Measurements from ENCODE around the gene ADGRB2. TPM values are rescaled to one million over a fixed set of nuclear protein-coding genes. Genes with fewer than 3 reads are reported as not detected.

Gene ADGRB2
- total RNA-seq, 1 experiment from 2014 or later, result 1.1 TPM

DNA sequence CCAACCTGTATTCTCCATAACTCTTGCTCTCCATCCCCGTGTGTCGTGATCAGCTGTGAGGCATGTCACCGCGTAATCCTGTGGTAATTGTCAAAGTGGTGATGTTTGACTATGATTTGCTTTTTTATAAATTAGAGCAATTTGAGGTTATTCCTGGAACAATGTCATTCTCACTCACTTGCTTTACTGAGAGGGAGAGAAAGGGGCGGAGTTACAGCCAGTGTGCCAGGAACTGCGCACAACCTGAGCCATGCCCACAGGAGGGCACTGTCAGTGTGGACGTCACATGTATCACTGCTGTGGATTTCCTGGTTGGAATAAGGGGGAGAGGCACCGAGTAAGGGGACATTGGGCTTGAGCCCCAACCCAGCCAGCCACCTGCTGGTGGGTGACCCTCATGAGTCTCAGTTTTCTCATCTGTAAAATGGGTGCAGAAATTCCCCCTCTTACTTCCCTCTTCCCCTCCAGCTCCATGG is 6.9 kb downstream of the ADGRB2 start:
- no peaks in the 10 kb centered on the region for H3K36me3 ChIP-seq
- no peaks in the 10 kb centered on the region for H3K9me3 ChIP-seq (replicated peaks)
- peaks cover 49% of the 10 kb centered on the region for H3K4me1 ChIP-seq
- no peak overlapping the region for H3K4me3 ChIP-seq
- H3K27me3 ChIP-seq, result no peaks in the 10 kb centered on the region; the same call in 1 of the 2 replicates
- no peak for DNase-seq
- no peak overlapping the region for H3K27ac ChIP-seq

DNA sequence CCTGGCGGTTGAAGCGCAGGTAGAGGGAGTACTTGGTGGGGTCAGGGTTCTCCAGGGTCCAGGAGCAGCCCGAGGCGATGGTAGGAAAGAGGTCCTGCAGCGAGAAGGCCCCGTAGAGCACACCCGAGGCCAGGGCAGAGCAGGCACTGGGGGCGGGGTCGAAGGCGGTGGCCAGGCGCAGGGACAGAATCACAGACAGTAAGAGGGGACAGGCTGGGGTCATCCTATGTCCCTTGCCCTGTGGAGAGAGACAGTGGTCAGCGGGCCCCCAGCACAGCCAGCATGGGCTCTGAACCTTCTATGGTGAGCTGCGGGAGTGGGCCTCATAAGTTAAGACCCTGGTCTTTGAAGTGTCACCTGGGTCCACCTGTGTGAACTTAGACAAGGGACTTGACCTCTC is 7.6 kb downstream of the ADGRB2 start:
- no peak for DNase-seq
- H3K4me1 ChIP-seq, result peaks cover 53% of the 10 kb centered on the region
- no peaks in the 10 kb centered on the region for H3K36me3 ChIP-seq
- H3K27me3 ChIP-seq, result no peaks in the 10 kb centered on the region; the same call in 1 of the 2 replicates
- no peak overlapping the region for H3K27ac ChIP-seq
- H3K9me3 ChIP-seq (replicated peaks), result no peaks in the 10 kb centered on the region
- no peak overlapping the region for H3K4me3 ChIP-seq

DNA sequence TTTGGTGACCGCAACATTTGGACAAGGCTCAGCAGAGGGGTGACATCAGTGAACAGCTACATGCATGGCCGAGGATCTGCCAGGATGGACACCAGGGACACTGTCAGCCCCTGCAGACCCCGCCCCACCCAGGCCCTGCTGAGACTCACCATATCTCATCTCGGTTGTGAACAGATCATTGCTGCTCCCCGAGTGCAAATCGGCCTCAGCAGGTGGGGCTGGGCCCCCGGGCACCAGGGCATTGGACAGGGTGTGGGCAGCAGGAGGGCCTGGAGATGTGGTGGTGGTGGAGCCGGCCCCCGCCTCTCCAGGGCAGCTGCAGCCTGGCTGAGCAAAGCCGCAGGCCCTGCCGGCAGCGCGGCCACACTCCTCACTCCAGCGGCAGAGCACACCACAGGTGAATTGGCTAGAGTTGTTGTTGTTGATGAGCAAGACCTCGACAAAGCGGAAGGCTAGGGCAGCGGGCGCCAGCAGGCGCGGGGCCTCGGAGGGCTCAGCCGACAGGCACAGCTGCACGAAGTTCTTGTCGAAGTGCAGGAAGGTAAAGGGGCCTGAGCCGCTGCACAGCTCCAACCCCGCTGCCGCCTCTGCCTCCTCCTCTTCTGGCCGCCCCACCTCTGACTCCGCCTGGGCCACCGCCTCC is 8.2 kb downstream of the ADGRB2 start:
- Histone ChIP-seq H3K4me1 (peaks cover 52% of the 10 kb centered on the region), H3K4me3 (no peak overlapping the region), H3K9me3 (replicated peaks) (no peaks in the 10 kb centered on the region), H3K27ac (no peak overlapping the region), H3K27me3 (no peaks in the 10 kb centered on the region; the same call in 1 of the 2 replicates), H3K36me3 (no peaks in the 10 kb centered on the region)
- DNase-seq, result peak; percentile 81 to 84

DNA sequence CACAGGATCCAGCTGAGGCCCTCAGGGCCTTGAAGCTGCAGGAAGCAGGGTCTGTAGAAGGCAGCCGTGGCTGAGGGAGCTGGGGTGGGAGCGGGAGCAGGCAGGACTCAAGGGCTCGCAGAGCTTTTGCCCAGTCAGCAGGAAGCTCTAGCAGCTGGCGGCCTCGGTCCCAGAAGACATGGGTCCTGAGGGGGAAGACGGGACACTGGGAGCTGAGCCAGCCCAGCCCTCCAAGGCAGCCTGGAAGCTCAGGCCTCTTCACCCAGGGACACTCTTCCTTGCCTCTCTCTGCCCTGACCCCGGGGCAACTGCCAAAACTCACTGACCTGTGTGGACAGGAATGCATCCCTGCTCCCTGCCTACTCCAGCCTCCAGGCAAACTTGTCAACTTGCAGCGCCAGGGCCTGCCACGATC is 8.9 kb downstream of the ADGRB2 start:
- Histone ChIP-seq H3K36me3 (no peaks in the 10 kb centered on the region), H3K4me3 (no peak overlapping the region), H3K9me3 (replicated peaks) (no peaks in the 10 kb centered on the region), H3K27ac (no peak overlapping the region; the same call in 1 of the 2 replicates), H3K4me1 (peaks cover 52% of the 10 kb centered on the region), H3K27me3 (no peaks in the 10 kb centered on the region; the same call in 1 of the 2 replicates)
- peak; percentile 73 to 76 for DNase-seq

DNA sequence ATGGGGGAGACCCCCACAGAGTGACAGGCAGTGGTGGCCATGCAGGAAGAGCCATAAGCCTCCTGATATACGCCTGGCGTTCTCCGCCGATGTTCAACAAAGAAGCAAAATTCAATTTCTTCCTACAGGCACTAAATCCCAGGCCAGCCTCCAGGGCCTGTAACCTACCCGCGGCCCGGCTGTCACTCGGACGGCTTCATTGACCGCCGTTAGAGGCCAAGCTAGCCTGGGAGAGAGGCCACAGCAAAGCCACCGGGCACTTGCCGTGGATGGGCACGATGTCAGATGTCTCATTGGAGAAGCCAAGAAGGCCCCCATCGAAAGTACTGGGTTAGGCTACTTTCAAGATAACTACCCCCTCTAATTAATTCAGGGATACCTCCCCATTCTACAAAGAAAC is 9.7 kb downstream of the ADGRB2 start:
- no peak for DNase-seq
- H3K9me3 ChIP-seq (replicated peaks), result no peaks in the 10 kb centered on the region
- H3K27me3 ChIP-seq, result no peaks in the 10 kb centered on the region; the same call in 1 of the 2 replicates
- no peaks in the 10 kb centered on the region for H3K36me3 ChIP-seq
- peaks cover 48% of the 10 kb centered on the region for H3K4me1 ChIP-seq
- no peak overlapping the region for H3K4me3 ChIP-seq
- H3K27ac ChIP-seq, result peak overlapping the region; percentile 18; the same call in 1 of the 2 replicates

DNA sequence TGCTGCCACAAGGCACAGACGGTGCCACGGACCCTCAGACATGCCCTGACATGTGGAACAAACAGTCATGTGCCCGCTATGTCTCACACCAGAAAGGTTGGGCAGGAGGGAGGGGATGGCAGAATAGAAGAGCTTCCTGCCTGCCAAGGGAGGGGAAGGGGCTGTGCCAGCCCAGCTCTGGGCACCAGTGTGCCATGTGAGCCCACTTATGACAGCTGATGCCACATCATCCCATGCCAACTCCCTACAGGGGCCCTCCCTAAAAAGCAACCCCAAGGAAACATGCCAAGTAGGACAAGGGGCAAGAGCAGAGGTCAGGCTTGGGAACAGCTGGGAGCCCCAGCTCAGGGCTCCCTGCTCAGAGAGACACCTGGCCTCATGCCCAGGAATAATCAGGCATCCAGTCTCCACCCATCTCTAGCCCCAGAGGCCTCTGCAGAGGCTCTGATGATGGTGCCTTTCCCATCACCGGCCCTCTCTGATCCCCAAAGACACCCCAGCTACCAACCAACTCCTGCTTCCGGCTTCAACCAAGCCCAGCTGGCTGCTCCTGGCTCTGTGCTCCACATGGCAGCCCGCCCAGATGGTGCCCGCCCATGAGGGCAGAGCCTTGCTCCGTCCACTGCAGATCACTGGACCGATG is 10.3 kb downstream of the ADGRB2 start:
- H3K9me3 ChIP-seq (replicated peaks), result no peaks in the 10 kb centered on the region
- DNase-seq, result peak; percentile 84 to 92
- H3K27ac ChIP-seq, result peak overlapping the region; percentile 18
- no peak overlapping the region for H3K4me3 ChIP-seq
- H3K36me3 ChIP-seq, result no peaks in the 10 kb centered on the region
- peaks cover 49% of the 10 kb centered on the region for H3K4me1 ChIP-seq
- H3K27me3 ChIP-seq, result no peaks in the 10 kb centered on the region; the same call in 1 of the 2 replicates

DNA sequence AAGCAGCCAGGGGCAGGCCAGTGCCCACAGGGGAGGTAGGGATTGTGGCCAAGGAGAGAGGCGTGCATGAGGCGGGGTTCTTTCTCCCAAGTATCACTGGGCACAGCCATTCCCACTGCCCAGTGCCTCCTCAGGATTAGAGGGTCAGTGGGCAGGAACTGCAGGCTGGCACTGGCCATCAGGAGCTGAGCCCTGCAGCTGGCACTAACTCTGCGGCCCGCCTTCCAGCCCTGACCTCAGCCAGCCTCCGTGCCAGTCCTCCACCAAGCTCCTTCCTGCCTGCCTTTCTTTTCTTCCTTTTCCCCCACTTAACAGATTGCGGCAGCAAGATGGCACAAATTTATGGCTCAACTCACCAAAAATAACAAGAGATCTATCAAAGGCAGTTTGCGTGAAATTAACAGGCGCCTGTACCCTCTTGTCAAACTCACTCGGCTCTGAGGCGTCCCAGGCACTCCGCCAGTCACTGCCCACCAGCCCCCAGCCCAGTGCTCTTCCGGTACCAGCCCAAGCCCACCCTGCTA is 11.1 kb downstream of the ADGRB2 start:
- DNase-seq, result no peak
- Histone ChIP-seq H3K27ac (peak overlapping the region; percentile 18), H3K36me3 (no peaks in the 10 kb centered on the region), H3K27me3 (no peaks in the 10 kb centered on the region; the same call in 1 of the 2 replicates), H3K4me1 (peaks cover 53% of the 10 kb centered on the region), H3K9me3 (replicated peaks) (no peaks in the 10 kb centered on the region), H3K4me3 (no peak overlapping the region)

DNA sequence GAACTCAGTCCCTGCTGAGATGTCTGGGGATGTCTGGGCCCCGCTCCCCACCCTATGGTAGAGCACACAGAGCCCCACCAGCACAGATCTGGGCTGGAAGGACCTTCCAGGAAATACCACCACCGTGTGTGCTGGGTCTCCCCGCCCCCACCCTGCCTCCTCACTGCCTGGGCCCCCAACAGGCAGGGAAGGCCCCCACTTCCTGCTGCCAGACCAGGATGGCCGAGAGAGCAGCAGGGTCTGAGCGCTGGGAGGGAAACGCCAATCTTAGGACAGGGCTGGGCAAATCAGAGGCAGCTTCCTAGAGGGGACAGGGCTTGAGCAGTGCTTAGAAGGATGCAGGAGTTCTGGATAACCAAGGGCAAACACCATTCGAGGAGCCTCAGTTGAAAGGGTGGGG is 11.9 kb downstream of the ADGRB2 start:
- Histone ChIP-seq H3K27me3 (no peaks in the 10 kb centered on the region; the same call in 1 of the 2 replicates), H3K4me3 (no peak overlapping the region), H3K36me3 (no peaks in the 10 kb centered on the region), H3K9me3 (replicated peaks) (no peaks in the 10 kb centered on the region), H3K4me1 (peaks cover 53% of the 10 kb centered on the region), H3K27ac (no peak overlapping the region)
- no peak for DNase-seq

DNA sequence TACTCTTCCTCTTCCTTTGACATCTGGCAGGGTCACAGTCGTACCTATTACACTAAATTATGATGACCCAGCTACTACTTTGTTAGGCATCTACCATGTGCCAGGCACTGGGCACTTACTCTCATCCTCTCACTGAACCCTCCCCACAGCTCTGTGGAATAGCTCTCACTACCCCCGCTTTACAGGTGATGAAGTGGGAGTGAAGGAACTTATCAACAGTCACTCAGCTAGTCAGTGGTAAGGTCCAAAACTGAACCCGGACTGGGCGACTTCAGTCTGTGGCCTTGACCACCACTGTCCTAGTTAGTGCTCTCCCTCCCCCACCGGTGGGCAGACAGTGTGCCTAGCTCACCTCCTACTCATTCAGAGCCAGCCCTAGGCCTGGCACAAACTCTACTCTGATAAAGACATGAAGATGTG is 12.3 kb downstream of the ADGRB2 start:
- H3K4me3 ChIP-seq, result no peak overlapping the region
- no peaks in the 10 kb centered on the region; the same call in 1 of the 2 replicates for H3K27me3 ChIP-seq
- H3K4me1 ChIP-seq, result peaks cover 53% of the 10 kb centered on the region
- no peak for DNase-seq
- no peaks in the 10 kb centered on the region for H3K36me3 ChIP-seq
- H3K27ac ChIP-seq, result no peak overlapping the region
- H3K9me3 ChIP-seq (replicated peaks), result no peaks in the 10 kb centered on the region

DNA sequence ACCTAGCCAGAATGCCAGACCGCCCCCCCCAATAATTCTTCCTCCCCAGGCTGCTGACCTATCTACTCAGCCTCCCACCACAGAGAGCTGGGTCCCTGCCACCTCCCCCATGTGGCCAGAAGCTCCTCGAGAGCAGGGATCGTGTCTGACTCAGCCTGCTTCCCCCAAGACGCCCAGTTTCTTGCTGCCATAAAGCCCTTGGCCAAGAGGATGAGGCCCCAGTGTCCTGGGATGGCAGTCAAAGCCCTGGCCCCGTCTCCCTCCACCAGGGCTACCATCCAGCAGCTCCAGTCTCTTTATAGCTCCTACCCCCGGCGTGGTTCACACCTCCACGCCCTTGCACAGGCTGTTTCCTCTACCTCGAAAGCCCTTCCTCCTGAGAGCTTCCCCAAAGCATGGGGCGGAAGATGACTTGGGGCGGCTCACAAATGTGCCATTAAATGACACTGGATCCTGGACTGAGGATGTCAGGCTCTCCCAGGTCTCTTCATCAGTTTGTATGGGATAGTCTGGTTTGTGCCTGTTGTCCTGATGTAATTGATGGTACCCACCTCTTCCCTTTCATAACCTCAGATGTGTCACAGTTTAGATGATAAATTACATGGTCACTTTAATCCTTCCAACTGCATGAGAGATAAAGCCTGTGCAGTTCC is 13.2 kb downstream of the ADGRB2 start:
- no peak overlapping the region for H3K4me3 ChIP-seq
- no peak for DNase-seq
- no peaks in the 10 kb centered on the region; the same call in 1 of the 2 replicates for H3K27me3 ChIP-seq
- H3K36me3 ChIP-seq, result no peaks in the 10 kb centered on the region
- H3K27ac ChIP-seq, result no peak overlapping the region
- H3K4me1 ChIP-seq, result peaks cover 49% of the 10 kb centered on the region
- H3K9me3 ChIP-seq (replicated peaks), result no peaks in the 10 kb centered on the region

DNA sequence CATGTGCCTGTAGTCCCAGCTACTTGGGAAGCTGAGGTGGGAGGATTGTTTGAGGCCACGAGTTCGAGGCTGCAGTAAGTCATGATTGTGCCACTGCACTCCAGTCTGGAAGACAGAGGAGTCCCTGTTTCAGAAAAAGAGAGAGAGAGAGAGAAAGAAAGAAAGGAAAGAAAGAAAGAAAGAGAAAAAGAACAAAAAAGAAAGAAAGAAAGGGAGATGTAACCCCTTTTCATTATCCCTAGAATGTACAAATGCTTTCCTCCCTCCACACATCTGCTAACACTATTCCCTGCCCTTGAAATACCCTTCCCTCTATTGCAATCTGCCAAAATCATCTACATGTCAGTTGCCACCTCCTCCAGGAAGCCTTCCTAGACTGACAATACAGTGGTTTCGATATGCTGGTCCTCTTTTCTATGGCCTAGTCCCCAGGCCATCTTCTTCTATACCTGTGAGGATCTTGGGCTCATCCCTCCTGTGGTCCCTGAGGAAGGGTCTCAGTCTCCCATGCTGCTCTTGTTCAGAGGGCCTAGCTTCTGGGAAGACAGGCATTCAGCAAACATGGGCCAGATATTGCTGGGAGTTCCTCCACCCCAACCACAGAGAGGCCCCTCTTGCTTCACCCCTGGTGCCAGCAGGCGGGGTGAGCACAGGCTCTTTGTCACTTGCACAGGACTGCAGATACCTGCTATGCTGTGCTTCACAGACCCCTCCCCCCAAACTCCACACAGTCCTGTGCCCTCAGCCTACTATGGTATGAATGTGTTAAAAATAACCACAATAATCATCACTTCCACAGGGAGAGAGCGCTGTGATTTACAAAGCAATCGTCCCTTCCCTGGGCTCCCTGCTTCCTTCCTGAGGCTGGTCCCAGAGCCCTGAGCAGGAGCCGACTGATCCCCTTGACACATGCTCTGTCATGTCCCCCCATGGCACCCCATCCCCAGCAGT is 14.1 kb downstream of the ADGRB2 start:
- H3K36me3 ChIP-seq, result no peaks in the 10 kb centered on the region
- no peaks in the 10 kb centered on the region for H3K9me3 ChIP-seq (replicated peaks)
- no peak overlapping the region for H3K4me3 ChIP-seq
- DNase-seq, result no peak
- no peaks in the 10 kb centered on the region; the same call in 1 of the 2 replicates for H3K27me3 ChIP-seq
- peaks cover 40% of the 10 kb centered on the region for H3K4me1 ChIP-seq
- H3K27ac ChIP-seq, result no peak overlapping the region

DNA sequence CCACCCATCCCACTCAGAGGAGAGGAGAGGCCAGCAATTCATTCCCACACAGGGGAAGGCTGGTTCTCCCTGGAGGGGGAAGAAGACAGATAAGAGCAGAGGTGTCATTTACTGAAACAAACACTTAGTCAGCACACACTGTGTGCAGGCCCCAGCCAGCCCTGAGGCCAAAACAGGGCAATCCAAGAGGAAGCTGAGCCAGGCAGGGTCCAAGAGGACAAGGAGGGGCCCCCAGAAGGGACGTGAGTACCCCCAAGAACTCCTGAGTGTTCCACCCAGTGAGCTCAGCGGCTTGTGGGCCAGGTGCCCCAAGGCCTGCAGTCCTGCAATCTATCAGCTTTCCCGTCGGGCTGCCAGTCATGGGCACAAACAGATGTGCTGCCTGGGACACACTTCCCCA is 15.8 kb downstream of the ADGRB2 start:
- Histone ChIP-seq H3K27me3 (no peaks in the 10 kb centered on the region; the same call in 1 of the 2 replicates), H3K36me3 (no peaks in the 10 kb centered on the region), H3K4me1 (peaks cover 23% of the 10 kb centered on the region), H3K9me3 (replicated peaks) (no peaks in the 10 kb centered on the region), H3K4me3 (no peak overlapping the region), H3K27ac (no peak overlapping the region)
- no peak for DNase-seq

DNA sequence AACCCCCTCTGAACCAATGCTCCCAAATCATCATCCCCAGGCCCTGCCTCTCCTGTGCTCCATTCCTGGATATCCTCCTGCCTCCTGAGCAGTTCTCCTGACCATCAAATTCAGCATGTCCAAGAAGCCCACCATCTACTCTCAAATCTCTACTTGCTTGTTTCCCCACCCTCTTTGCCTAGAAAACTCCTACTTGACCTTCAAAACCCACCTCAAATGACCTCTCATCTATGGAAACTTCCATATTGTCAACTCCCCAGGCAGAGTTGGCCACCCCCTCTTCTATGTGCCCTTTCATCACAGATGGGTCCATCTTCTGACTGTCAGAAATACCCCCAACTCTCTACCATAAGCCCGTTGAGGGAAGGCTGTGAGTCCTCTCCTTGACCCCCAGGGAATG is 16.8 kb downstream of the ADGRB2 start:
- DNase-seq, result no peak
- Histone ChIP-seq H3K27ac (no peak overlapping the region), H3K9me3 (replicated peaks) (no peaks in the 10 kb centered on the region), H3K4me1 (peaks cover 14% of the 10 kb centered on the region), H3K4me3 (no peak overlapping the region), H3K27me3 (no peaks in the 10 kb centered on the region; the same call in 1 of the 2 replicates), H3K36me3 (no peaks in the 10 kb centered on the region)

DNA sequence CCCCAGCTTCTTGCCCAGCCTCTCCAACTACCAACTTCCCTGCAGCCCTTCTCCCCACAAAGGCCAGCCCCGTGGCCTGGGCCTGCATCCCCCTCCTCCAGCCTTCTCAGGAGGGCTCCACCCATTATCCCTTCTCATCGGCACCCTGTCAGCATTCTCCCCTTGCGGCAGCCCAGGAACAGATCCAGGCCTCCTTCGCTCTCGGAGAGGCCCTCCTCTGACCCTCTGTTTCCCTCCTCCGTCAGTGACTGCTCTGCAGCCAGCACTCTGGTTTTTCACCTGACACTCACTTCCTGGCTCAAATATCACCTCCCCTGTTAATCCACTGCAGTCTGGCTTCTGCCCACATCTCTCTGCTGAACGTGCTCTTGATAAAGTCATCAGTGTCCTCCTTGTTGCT is 17.5 kb downstream of the ADGRB2 start:
- no peaks in the 10 kb centered on the region for H3K36me3 ChIP-seq
- no peak for DNase-seq
- H3K4me1 ChIP-seq, result peaks cover 10% of the 10 kb centered on the region
- H3K9me3 ChIP-seq (replicated peaks), result no peaks in the 10 kb centered on the region
- no peak overlapping the region for H3K27ac ChIP-seq
- H3K4me3 ChIP-seq, result no peak overlapping the region
- no peaks in the 10 kb centered on the region; the same call in 1 of the 2 replicates for H3K27me3 ChIP-seq
